Embryonic facial prominence (tissue), 1 donor: Measurements from ENCODE around the gene CLMP.
"Not testable (repeated sequence)": the region's sequence is repeated elsewhere in the genome, so short reads cannot be mapped to it uniquely, and the experiment has no call there.

Experiments used
- DNase-seq: peaks from one replicate; pipeline ENCODE4 v3.0.0-alpha.2; 2016; ENCODE audit errors: extremely low spot score

CLMP gene

DNA sequence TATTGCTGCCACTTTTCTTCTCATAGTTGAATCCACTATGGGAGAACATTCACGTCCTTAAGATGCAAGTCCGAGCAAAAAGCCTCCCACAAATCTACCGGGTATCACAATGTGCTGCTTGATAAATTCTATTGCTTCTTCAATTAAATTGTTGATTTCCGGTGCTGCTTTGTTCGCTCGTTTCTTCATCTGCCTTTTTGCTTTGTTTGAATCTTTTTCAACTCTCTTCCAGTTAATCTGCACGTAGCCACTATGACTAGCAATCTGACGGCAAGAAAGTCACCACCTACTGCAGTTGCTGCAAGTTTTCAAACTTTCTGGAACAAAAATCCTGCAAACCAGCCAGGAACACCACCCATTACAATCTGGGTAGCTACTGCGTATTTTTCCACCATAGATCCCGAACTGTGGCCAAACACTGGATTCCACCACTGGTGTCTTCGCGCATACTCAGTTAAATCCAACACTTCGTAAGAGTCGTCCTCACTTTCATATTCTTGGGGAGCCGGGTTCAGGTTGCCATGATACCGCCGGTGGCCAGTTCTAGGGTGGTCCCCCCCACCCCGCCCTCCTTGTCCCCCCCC, 59.1 kb downstream of the CLMP start:
- no peak for DNase-seq

DNA sequence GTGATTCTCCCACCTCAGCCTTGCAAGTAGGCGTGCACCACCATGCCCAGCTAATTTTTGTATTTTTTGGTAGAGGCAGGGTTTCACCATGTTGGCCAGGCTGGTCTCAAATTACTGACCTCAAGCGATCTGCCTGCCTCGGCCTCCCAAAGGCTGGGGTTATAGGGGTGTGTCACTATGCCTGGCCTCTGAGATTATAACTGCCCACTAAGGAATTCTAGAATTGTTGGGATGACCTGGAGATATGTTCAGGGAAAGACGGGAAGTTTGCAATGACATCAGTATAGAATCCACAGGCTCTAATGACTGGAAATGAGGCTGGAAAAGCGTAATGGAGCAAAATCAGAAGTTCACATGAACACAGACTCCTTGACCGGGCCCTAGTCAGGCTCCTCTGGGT, 62.2 kb downstream of the CLMP start:
- no peak for DNase-seq

DNA sequence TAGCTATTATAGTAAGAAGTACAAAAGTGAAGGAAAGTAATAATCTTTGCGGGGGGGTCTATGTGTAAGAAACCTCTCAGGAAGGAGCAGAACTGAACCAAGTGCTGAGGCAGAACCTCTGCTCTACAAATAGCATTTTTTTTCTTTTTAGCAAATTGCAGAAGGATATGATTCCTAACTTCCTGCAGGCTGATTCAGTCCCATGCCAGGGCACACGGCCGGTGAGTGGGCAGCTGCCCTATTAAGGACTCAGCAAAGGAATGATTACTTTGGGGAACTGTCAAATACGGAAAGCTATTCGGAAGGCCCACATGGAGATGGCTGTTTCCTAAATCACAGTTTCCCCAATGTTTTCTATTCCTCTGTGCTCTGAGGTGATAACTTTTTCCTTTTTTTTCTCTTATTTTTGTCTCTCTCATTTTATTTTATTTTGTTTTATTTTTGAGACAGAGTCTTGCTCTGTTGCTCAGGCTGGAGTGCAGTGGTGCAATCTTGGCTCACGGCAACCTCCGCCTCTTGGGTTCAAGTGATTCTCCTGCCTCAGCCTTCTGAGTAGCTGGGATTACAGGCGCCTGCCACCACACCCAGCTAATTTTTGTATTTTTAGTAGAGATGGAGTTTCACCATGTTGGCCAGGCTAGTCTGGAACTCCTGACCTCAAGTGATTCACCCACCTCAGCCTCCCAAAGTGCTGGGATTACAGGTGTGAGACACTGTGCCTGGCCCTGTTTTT, 62.8 kb downstream of the CLMP start:
- DNase-seq: not testable (repeated sequence)

DNA sequence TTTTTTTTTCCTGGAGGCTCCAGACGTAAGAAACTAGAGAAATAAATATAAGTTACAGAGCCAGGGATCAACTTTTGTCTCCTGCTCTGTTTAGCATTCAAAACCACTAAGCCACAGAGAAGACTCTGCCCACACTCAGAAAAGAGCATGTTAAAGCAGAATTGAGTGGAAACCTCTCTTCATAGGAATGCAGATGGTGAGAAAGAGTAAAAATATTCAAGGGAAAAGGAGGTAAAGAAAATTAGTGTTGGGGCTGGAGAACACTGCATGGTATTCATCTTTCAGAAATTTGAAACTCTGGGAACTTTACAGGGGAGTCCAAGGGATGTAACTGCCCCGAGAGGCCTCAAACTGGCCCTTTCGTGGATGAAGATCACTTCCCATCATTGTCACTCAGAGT, 65.1 kb downstream of the CLMP start:
- DNase-seq: no peak

DNA sequence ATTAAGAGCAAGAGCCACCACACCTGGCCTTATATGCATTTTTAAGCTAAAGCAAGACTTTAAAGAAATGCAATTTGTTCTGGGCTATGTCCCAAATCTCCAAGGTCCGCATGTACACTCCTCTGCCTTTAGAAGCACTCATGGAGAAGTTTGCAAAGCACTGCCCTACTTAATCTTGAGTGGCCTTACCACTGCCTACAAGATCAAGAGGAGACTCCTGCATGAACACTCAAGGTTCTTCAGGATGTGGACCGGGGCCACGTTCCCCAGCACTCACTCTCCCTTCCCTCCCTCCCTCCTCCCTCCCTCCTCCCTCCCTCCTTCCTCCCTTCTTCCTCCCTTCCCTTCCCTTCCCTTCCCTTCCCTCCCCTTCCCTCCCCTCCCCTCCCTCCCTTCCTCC, 69.9 kb downstream of the CLMP start:
- no peak for DNase-seq

DNA sequence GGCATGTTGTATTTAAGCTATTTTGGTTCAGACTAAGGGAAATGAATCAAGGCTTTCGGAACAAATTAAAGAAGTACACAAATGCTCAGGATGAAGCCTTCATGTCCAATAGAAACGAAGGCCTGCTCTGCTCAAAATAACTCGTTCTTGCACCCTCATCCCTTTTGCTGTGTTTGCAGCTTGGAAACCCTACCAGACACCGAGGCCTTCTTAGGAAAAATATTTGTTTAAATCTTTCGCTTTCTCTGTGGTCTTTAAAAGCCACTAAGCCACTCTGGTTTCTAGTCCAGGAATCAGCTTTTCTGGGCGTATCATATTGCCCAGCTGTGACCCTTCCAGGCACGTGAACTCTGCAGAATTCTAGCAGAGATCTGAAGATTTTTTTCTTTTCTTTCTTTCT, 72.2 kb downstream of the CLMP start:
- DNase-seq: no peak

DNA sequence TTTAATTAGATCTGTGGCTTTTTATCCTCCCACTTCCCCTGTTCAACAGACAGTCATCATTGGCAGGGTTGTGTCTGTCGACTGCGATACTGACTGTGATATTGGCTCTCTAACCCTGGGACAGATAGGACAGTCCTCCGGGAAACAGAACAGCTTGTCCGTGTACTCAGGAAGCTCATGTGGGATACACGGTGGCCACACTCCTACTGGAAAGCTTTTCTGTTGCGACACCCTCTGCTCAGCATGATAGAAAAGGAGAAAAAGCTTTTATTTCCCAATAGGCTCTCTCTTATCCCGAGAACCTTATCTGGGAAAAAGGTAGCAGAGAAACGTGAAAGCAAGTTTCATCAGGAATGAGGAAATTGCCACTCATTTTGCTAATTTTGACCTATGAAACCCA, 72.7 kb downstream of the CLMP start:
- no peak for DNase-seq

DNA sequence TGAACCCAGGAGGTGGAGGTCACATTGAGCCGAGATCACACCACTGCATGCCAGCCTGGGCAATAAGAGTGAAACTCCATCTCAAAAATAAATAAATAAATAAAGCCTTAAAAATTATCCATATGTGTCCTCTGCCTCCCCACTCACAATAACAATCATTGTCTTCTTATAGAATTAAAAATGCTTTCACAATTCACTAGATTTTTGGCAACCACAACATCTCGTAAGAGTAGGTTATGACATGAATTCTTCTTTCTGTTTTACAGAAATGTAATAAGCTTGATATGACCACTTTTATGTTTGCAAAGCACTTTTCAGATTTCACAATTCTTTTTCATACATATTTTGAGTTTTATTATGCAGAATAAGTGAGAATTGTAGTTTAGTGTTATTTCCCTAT, 78.6 kb downstream of the CLMP start:
- no peak for DNase-seq

DNA sequence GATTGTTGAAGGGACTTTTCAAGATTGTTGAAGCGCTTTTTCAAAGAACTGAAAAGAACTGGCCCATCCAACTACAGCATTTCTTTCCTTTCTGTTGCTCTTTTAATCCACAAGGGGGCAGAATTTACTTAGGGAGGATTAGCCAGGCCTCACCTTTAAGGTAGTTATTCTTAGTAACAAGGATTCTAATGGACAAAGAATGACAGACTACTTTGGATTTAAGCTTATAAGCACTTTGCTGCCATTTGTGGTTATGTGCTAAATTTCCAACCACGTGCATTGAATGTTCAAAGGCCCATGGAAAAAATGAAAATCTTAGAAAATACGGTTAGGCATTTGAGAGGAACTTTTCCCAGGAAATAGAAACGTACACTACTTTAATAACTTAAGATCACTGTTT, 83.6 kb downstream of the CLMP start:
- no peak for DNase-seq

DNA sequence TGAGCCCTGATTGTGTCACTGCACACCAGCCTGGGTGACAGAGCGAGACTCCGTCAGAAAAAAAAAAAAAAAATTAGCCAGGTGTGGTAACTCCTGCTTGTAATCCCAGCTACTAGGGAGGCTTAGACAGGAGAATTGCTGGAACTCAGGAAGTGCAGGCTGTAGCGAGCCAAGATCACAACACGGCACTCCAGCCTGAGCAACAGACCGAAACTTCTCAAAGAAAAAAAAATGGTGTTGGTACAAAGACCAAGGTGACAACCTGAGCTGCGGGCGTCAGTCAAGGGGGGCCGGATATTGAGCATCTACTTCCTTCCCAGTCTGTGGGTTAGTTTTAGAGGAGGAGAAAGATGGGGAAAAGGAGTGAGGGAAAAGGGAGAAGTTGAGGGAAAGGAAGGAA, 84.7 kb downstream of the CLMP start:
- no peak for DNase-seq

DNA sequence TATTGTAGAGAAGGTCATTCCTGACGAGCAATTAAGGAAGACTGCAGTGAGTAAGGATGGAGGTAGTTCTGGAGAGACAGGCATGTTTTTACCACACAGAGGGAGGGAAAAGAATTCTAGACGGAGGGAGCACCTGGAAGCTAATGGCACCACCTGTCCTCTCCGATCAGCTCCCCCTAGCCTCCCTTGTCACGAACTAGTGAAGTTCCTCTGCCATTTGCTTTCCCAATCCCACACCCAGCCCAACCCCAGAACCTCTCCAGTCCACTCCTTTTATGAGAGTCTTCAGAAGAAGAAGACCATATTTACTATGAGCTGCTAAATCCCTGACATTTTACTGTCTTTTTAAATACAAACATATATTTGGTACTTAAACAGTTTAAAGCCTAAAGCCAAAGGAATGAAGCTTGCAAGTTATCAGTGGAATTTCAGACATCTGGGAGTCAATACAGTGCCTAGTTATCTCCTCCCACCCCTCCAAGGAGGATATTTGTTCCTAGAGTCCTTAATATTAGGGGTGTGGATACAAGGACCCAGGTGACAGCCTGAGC, 87.0 kb downstream of the CLMP start:
- no peak for DNase-seq

DNA sequence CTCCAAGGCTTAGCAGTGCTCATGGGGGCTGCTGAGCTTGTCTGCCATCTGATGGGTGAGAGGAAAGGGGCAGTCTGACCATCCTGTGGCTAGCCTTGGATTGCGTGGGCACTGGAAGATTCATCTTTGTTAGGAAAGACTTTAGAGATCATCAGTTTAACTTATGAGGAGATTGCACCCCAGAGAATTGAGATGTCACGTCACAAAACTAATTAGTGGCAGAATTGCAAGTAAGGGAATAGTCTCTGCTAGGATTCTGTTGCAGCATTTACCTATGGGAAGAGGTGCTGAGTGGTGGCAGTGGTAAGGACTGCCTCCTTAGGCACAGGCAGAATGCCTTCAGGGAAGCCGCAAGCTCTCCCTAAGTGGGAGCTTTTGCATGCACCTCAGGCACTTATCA, 90.4 kb downstream of the CLMP start:
- no peak for DNase-seq

DNA sequence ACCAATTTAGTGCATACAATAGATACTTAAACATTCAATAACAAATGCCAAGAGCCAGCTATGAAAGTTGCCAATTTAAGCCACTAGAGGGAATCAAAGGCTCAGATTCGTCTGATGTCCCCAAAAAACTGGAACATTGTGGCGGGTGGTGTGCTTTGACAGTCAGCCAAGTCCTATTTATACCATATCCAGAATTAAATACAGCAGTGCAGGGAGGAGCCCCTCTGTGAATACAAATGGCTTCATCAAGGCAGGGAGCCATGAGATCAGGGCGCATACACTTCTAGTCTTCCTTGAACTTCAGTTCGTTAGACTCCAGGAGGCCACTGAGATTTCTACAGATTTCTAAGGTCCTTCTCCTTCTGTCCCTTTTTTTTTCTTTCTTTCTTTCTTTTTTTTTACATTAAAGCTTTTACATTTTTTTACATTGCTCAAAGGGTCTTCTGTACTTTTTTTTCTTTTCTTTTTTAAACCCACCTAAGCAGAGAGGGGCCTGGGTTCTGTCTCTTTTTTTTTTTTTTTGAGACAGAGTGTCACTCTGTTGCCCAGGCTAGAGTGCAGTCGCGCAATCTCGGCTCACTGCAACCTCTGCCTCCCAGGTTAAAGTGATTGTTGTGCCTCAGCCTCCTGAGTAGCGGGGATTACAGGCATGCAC, 91.6 kb downstream of the CLMP start:
- peak; percentile 70 for DNase-seq

DNA sequence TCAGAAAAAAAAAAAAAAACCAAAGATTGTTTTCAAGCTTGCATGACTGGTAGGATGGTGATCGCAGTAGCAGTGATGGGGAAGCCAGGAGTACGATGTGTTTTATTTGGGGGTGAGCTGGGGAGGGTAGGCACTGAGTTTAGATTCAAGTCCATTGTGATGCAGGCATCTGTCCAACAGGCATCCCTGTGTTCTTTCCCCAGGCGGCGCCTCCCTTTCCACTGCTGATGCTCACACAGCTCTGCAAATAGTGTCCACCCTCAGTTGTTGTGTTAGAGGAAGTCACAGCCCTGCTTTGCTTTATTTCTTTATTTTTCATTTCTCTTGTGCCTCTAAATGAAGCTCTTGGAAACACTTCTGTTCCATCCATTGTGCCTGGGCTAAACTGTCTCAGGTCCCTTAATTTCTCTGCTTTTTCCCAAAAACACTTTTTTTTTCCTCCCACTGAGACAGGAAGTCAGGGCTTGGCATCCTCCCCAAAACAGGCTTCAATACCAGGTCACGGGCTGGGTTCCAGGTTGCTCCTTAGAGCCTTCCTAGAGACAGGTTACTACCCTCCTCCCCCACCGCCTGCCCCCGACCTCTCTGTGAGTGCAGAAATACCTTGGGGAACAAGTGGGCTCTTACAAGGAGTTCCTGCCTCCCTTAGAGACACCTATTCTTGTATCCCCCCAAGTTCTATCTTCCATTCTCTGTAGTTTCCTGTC, 94.5 kb downstream of the CLMP start:
- no peak for DNase-seq

DNA sequence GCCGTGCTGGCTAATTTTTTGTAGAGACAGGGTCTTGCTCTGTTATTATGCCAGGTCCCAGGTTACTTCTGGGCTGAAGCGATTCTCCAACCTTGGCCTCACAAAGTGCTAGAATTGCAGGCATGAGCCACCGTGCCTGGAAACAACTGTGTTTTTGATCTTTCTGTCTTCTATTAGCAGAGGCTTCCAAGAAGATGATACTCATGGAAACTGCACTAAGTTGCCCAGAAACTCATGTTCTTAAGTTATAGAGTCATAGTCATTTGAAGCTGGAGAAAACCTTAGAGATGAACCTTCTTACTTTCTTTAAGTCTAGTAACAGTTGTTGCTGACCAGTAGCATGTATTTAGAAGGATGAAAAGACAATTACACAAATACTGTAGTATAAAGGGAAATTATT, 96.1 kb downstream of the CLMP start:
- DNase-seq: no peak

DNA sequence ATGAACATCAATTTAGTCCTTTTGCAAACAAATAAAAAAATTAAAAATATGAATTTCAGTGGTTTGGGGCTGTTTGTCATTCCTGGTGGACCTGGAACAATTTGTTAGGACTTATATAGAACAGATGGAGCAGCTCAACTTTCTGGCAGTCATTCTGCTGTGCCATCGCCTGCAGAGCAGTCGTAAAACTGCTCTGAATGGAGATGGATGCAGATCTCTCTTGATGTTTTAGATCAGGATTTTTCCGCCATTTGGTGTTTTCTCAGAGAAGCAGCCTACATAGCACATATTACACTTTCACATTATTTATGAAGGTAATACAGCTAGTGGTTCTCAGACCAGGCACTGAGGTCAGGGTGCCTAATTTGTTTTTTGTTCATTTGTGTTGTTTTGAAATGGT, 101.3 kb downstream of the CLMP start:
- DNase-seq: no peak

DNA sequence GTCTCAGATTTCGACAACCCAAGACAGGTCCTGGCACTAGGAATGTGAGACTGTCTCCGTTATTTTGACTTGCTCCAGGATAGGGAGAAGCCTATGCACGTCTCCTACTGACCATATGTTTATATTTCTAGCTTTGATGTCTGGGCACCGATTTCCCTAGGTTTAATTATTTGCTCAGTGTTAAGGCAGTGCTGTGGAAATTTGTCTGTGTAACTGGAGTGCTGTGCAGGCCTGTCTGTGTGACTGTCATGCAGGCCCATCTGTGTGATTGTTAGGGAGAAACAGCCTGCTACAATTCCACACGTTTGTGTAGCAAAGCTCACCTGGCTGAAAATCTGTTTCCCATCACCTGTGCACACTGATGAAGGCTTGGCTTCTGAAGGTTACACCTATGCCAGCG, 103.5 kb downstream of the CLMP start:
- DNase-seq: no peak

DNA sequence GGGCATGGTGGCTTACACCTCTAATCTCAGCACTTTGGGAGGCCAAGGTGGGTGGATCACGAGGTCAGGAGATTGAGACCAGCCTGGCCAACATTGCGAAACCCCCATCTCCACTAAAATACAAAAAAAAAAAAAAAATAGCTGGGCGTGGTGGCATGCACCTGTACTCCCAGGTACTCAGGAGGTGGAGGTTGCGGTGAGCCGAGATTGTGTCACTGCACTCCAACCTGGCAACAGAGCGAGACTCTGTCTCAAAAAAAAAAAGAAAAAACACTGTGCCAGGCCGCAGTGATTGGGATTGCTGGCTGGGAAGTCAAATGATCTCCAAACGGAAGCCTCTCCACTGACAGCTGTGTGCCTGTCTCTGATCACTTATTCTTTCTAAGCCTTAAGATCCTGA, 104.9 kb downstream of the CLMP start:
- not testable (repeated sequence) for DNase-seq

DNA sequence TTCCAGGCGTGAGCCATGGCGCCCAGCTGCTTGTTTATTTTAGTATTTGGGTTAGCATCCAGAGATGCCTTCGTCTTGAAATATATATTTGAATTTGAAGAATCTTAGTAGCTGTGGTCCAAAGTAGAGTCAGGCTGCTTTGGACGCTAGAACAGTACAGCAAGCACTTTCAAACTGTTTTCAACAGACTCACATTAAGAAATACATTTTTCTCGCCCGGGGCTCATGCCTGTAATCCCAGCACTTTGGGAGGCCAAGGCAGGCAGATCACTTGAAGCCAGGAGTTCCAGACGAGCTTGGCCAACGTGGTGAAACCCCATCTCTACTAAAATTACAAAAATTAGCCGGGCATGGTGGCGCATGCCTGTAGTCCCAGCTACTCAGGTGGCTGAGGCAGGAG, 106.2 kb downstream of the CLMP start:
- not testable (repeated sequence) for DNase-seq

DNA sequence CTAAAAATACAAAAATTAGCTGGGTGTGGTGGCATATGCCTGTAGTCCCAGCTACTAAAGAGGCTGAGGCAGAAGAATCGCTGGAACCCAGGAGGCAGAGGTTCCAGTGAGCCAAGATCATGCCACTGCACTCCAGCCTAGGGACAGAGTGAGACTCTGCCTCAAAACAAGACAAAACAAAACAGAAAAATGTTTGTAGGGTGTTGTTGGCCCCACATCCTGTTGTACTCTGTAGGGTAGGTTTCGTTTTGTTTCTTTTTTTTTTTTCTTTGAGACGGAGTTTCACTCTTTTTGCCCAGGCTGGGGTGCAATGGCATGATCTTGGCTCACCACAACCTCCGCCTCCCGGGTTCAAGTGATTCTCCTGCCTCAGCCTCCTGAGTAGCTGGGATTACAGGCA, 107.4 kb downstream of the CLMP start:
- not testable (repeated sequence) for DNase-seq

DNA sequence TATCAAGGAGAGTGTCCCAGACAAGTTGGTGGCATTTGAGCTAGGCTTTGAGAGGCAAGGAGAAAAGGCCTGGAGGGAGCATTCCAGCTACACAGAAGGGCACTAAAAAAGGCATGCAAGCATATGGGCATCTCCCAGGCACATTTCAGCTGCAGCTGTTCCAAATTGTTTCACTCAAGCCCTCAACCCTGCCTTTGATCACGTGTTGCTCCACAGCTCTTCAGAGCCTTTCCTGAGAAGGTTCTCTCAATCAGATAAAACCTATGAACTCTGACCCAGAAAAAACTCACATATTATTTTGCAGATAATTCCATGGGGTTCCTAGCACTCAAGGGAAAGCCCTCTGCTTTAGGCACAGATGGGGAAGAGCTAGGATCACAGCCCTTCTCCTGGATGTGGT, 108.7 kb downstream of the CLMP start:
- DNase-seq: no peak

DNA sequence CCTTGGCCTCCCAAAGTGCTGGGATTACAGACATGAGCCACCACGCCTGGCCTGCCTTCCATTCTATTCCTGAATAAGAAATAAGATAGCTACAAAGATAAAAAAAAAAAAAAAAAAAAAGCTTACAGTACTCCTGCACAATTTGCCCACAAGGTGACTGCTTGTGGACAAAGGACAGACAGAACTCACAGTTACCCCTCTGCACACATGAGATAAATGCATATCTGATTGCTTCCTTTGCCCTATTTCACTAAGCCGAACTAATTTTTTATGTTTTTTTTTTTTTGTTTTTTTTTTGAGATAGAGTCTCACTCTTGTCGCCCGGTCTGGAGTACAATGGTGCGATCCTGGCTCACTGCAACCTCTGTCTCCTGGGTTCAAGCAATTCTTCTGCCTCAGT, 109.6 kb downstream of the CLMP start:
- no peak for DNase-seq
